ENCODE data around the gene AKNA. TPM values are rescaled to one million over a fixed set of nuclear protein-coding genes. Genes with fewer than 3 reads are reported as not detected.

The AKNA gene
- total and polyA plus RNA-seq, 2 experiments from 2014 or later: 6.6 to 13.8 TPM

DNA sequence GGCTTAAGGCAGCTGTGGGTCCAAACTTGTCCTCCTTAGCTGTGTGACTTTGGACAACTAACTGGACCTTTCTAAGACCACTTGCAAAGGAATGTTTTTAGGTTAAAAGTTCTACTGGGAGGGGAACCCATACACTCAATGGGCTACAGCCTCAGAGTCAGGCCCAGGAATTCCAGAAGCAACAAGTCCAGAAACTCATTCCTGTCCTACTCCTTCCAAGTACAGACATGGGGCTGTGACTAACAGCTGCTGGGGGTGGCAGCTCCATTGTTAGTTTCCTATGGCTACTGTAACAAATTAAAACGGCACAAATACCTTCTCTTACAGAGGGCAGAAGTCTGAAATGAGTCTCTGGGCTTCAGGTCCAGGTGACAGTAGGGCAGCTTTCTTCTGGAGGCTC lies 12.4 kb upstream of the AKNA start:
- no peak overlapping the region for H2AFZ ChIP-seq

DNA sequence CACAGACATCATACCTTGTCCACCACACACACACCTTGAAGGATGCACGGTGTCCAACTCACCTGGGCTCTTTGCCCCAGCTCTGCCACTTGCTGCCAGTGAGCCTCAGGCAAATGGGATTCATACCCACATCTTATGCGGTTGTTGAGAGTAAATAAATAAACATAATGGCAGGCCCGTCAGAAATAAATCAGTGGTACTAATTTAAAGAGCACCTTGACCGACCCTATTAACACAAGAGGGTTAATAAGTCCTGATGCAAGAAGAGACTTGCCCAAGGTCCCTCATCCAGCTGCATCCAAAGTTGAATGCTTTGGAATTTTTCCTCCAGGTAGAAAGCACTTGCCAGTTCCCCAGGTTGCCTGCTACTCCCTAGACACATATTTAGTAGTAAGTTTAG lies 11.6 kb upstream of the AKNA start:
- Histone ChIP-seq H3K36me3 (replicated peaks; ENCODE audit: insufficient read depth, low read depth) (no peaks in the 10 kb centered on the region), H3K9me3 (ENCODE audit: low read depth) (no peaks in the 10 kb centered on the region), H3K27ac (no peak overlapping the region), H4K20me1 (ENCODE audit: insufficient read depth, poor library complexity, severe bottlenecking) (no peaks in the 10 kb centered on the region), H3K4me2 (no peak overlapping the region), H3K79me2 (peaks cover 9% of the 10 kb centered on the region), H2AFZ (no peak overlapping the region), H3K4me3 (no peak overlapping the region), H3K9me2 (replicated peaks; ENCODE audit: insufficient read depth) (no peaks in the 10 kb centered on the region), H3K4me1 (ENCODE audit: insufficient read depth) (peaks cover 19% of the 10 kb centered on the region), H3K27me3 (no peaks in the 10 kb centered on the region)
- no peak for DNase-seq (ENCODE audit: low spot score)
- 84% methylated on average over 4 of the region's 4 CpGs for WGBS (ENCODE audit: low lambda C conversion rate, missing lambda C conversion rate)
- TF ChIP-seq EZH2phosphoT487 (IDR thresholded peaks at IDR 0.05; ENCODE audit: low read depth, severe bottlenecking, unreplicated experiment): no peak
- no peak for TF ChIP-seq EZH2 (IDR thresholded peaks at IDR 0.05; ENCODE audit: borderline replicate concordance)
- TF ChIP-seq, protein P1, sequence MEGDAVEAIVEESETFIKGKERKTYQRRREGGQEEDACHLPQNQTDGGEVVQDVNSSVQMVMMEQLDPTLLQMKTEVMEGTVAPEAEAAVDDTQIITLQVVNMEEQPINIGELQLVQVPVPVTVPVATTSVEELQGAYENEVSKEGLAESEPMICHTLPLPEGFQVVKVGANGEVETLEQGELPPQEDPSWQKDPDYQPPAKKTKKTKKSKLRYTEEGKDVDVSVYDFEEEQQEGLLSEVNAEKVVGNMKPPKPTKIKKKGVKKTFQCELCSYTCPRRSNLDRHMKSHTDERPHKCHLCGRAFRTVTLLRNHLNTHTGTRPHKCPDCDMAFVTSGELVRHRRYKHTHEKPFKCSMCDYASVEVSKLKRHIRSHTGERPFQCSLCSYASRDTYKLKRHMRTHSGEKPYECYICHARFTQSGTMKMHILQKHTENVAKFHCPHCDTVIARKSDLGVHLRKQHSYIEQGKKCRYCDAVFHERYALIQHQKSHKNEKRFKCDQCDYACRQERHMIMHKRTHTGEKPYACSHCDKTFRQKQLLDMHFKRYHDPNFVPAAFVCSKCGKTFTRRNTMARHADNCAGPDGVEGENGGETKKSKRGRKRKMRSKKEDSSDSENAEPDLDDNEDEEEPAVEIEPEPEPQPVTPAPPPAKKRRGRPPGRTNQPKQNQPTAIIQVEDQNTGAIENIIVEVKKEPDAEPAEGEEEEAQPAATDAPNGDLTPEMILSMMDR (IDR thresholded peaks at IDR 0.05; ENCODE audit: poor library complexity): no peak

More for the DNA sequence above, 12.4 kb upstream of the AKNA start:
- no peak overlapping the region for H3K27ac ChIP-seq
- H3K79me2 ChIP-seq: peaks cover 5% of the 10 kb centered on the region
- no peak overlapping the region for H3K4me3 ChIP-seq
- no peaks in the 10 kb centered on the region for H3K9me3 ChIP-seq (ENCODE audit: low read depth)
- peaks cover 11% of the 10 kb centered on the region for H3K4me1 ChIP-seq (ENCODE audit: insufficient read depth)
- H3K27me3 ChIP-seq: no peaks in the 10 kb centered on the region
- no peak for DNase-seq (ENCODE audit: low spot score)
- TF ChIP-seq EZH2 (IDR thresholded peaks at IDR 0.05; ENCODE audit: borderline replicate concordance): no peak
- TF ChIP-seq EZH2phosphoT487 (IDR thresholded peaks at IDR 0.05; ENCODE audit: low read depth, severe bottlenecking, unreplicated experiment): no peak
- TF ChIP-seq, protein P1 (IDR thresholded peaks at IDR 0.05; ENCODE audit: poor library complexity): no peak
- no peaks in the 10 kb centered on the region for H4K20me1 ChIP-seq (ENCODE audit: insufficient read depth, poor library complexity, severe bottlenecking)
- no peak overlapping the region for H3K4me2 ChIP-seq
- H3K36me3 ChIP-seq (replicated peaks; ENCODE audit: insufficient read depth, low read depth): no peaks in the 10 kb centered on the region
- H3K9me2 ChIP-seq (replicated peaks; ENCODE audit: insufficient read depth): no peaks in the 10 kb centered on the region
- 78% methylated on average over 1 of the region's 1 CpG for WGBS (ENCODE audit: low lambda C conversion rate, missing lambda C conversion rate)

DNA sequence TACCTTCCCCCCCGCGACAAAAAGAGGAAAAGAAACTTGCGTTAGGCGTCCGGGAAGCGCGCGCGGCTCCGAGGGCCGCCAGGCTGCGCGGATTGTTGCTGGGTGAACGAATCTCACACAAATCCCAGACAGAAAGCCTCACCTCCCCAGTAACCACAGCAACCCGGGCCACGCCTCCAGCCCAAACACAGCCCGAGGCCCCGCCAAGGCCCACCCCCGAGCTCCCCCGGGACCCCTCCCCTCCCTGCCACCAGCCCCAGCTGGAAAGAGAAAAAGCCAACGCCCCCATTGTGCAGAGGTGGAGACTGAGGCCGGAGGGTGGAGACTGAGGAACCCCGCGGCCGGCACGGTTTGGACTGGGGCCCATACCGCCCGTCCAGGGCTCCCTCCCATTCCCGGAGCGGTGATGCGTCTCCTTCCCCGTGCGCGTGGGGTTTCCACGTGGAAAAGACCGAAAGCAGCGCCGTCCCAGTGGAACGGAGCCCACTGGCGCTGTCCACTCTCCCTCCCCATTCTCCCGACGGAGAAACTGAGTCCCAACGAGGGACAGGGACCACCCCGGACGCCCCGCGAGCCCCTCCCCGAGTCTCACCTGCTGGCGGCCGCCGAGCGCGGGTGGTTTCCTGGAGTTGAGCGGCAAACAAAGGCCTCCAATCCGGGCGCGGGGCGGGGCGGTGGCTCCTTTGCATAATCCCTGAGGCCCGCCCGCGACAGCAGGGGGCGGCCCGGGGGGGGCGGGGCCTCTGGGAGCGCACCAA lies 10.2 kb upstream of the AKNA start:
- Histone ChIP-seq H3K79me2 (peaks cover 10% of the 10 kb centered on the region), H3K4me1 (ENCODE audit: insufficient read depth) (peaks cover 21% of the 10 kb centered on the region), H3K4me3 (peak overlapping the region; percentile 50), H3K9me2 (replicated peaks; ENCODE audit: insufficient read depth) (no peaks in the 10 kb centered on the region), H3K4me2 (peak overlapping the region; percentile 81), H2AFZ (peak overlapping the region; percentile 78), H3K36me3 (replicated peaks; ENCODE audit: insufficient read depth, low read depth) (no peaks in the 10 kb centered on the region), H3K27ac (peak overlapping the region; percentile 67), H3K9me3 (ENCODE audit: low read depth) (no peaks in the 10 kb centered on the region), H3K27me3 (no peaks in the 10 kb centered on the region), H4K20me1 (ENCODE audit: insufficient read depth, poor library complexity, severe bottlenecking) (no peaks in the 10 kb centered on the region)
- WGBS (ENCODE audit: low lambda C conversion rate, missing lambda C conversion rate): under 1% methylated on average over 57 of the region's 66 CpGs
- peak; percentile 98 for DNase-seq (ENCODE audit: low spot score)
- TF ChIP-seq, protein P1 (IDR thresholded peaks at IDR 0.05; ENCODE audit: poor library complexity): no peak
- no peak for TF ChIP-seq EZH2 (IDR thresholded peaks at IDR 0.05; ENCODE audit: borderline replicate concordance)
- TF ChIP-seq EZH2phosphoT487 (IDR thresholded peaks at IDR 0.05; ENCODE audit: low read depth, severe bottlenecking, unreplicated experiment): no peak

Data from hepatocyte (in vitro differentiated cells).